ENCODE results near the gene SMIM29. TPM values are rescaled to one million over a fixed set of nuclear protein-coding genes. Genes with fewer than 3 reads are reported as not detected.

SMIM29 gene
- total and polyA plus RNA-seq, 2 experiments from 2014 or later = 5.0 to 15.9 TPM

DNA sequence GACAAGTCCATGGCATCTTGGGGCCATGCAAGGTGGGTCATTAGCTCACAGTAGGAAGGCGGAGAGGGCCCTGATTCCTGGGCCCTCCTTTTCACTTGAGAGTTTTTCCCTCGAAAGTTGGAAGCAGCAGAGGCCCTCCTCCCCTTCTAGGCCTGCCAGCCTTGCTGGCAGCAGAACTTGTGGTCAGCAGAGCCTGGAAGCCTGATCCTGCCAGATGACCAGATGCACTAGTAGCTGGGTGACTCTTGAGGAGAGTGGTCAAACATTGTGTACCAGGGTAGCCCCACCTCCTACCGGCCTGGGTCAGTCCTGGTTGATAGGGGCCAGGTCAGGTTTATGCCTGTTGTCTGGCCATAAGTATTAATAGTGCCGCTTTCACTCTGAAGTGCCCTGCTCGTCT is 15.9 kb downstream of the SMIM29 start:
- H3K27ac Mint-ChIP-seq = no peak overlapping the region
- ATAC-seq = no peak
- Histone ChIP-seq H3K27me3 (ENCODE audit: insufficient read depth) (no peaks in the 10 kb centered on the region), H3K4me2 (no peak overlapping the region), H3K27ac (ENCODE audit: low read depth) (peak overlapping the region; percentile 100; the same call in 1 of the 2 replicates), H3F3A (replicated peaks; ENCODE audit: low read depth) (peaks cover 21% of the 10 kb centered on the region), H3K36me3 (ENCODE audit: insufficient read depth) (no peaks in the 10 kb centered on the region), H3K9me2 (ENCODE audit: insufficient read depth) (no peaks in the 10 kb centered on the region), H4K20me1 (replicated peaks; ENCODE audit: insufficient read depth) (no peaks in the 10 kb centered on the region; the same call in 1 of the 2 replicates), H3K79me2 (replicated peaks; ENCODE audit: insufficient read depth) (peaks cover 15% of the 10 kb centered on the region), H3K4me3 (no peak overlapping the region), H2AFZ (no peak overlapping the region), H3K4me1 (ENCODE audit: insufficient read depth) (peaks cover 29% of the 10 kb centered on the region)
- no peaks in the 10 kb centered on the region; the same call in 1 of the 3 replicates for H3K36me3 Mint-ChIP-seq (ENCODE audit: low read depth)
- H3K4me1 Mint-ChIP-seq = peaks cover 26% of the 10 kb centered on the region
- DNase-seq (ENCODE audit: low spot score) = no peak
- H3K4me3 Mint-ChIP-seq = no peak overlapping the region
- TF ChIP-seq POLR2AphosphoS5 (IDR thresholded peaks at IDR 0.05; ENCODE audit: low read depth) (no peak), NANOG (IDR thresholded peaks at IDR 0.05; ENCODE audit: borderline replicate concordance) (no peak), CREB1 (CRISPR knock-in tag; IDR thresholded peaks at IDR 0.05; ENCODE audit: low read depth) (no peak), JUNB (IDR thresholded peaks at IDR 0.05; ENCODE audit: unreplicated experiment) (no peak), REST (IDR thresholded peaks at IDR 0.05; ENCODE audit: unreplicated experiment) (no peak), EZH2phosphoT487 (IDR thresholded peaks at IDR 0.05; ENCODE audit: unreplicated experiment) (no peak), ZNF462 (CRISPR knock-in tag; IDR thresholded peaks at IDR 0.05) (no peak), STAT1 (IDR thresholded peaks at IDR 0.05; ENCODE audit: unreplicated experiment) (no peak), ETS1 (IDR thresholded peaks at IDR 0.05) (no peak), CTCF (conservative IDR thresholded peaks at IDR 0.05; ENCODE audit: low read depth in 2 of 2) (no peak), ZNF331 (CRISPR knock-in tag; IDR thresholded peaks at IDR 0.05; ENCODE audit: low read depth) (no peak), EZH2 (IDR thresholded peaks at IDR 0.05; ENCODE audit: low read depth, unreplicated experiment) (no peak), ZNF114 (CRISPR knock-in tag; IDR thresholded peaks at IDR 0.05) (no peak)
- no peaks in the 10 kb centered on the region for H3K9me3 Mint-ChIP-seq
- H3K27me3 Mint-ChIP-seq (ENCODE audit: insufficient read depth, low read depth, poor library complexity) = peaks cover 21% of the 10 kb centered on the region

All from GM23338 (cell line).